K562 treated with DMSO at 1 percent for 48 hours (cell line): ENCODE measurements around the gene OR14C36. TPM values are rescaled to one million over a fixed set of nuclear protein-coding genes. Genes with fewer than 3 reads are reported as not detected.

Experiments used
- total RNA-seq: library from RNA; unstranded; fragments of 300-600 nt; gene quantifications from 2 replicates; pipeline ENCODE4 v1.2.3, GENCODE V29; 2022; ENCODE audit warnings: low replicate concordance; ENCODE audit errors: extremely low read depth

OR14C36 gene
- total RNA-seq, result not detected in 2 replicates

DNA sequence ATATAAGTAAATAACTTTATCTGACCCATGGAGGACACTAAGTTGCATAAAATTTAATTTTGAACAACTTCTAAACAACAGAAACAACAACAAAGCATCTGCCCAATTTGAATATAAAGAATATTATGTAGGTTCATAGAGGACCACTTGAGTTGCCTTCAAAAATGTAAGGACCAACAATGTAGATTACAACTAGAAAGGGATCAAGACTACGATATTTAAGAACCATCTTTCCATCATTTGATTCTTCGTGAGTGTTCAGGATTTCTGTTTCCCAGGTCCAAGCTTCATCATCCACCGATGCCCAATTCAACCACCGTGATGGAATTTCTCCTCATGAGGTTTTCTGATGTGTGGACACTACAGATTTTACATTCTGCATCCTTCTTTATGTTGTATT is at the start of gene OR14C36:
Gene OR14C36 (plus strand): TSS at position 301 of the 400 bp plus-strand sequence. CDS start 0 bp downstream, at position 301.

DNA sequence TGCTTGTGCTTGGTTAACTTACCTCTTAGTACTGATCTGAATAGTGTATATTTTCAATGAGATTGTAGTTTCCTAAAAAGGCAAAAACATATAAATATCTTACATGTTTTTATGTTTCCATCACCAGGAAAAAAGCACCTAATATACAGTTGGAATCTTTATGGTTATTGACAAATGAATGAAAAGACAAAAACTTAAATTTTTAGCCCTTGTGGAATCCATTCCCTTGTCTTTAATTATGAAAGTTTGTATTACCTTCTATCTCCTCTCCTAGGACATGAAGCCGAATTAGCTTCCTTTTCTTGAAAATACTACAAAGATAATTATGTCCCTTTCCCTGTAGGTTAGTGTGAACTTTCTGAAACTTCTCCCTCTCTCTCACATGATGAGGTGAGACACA is 45.3 kb upstream of the OR14C36 start, which contains the start of gene OR2T12:
Gene OR2T12 (minus strand): TSS at position 101 of the 400 bp plus-strand sequence. CDS start 7,846 bp downstream, outside the sequence.

GRCh38 chr1:248324468-248324867 is 24.1 kb upstream of the OR14C36 start, which contains the start of gene OR2M7:
Gene OR2M7, minus strand, starts transcription at chr1:248324568. Its CDS starts 0 bp downstream, at chr1:248324568.

DNA sequence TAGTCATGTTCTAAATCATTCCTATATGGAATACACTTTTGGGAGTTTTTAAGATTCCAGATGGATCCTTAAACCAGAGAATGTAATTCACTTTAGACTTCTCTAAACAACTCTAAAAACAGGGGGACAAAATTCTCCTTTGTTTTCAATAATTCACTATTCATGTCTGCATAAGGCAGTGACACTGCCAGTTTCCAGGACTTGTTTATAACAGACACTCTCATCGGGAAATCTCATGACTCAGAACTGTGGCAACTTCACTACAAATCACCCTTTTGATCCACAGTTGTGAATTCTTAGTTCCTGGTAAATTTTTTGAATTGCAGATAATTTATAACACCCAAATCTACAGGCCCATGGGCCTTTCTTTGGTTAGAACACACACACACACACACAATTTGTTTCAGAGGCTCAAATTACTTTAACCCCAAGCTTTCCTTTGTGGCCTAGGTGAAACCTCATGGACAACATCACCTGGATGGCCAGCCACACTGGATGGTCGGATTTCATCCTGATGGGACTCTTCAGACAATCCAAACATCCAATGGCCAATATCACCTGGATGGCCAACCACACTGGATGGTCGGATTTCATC is 12.6 kb downstream of the OR14C36 start, which contains the start of gene OR2T4:
Gene OR2T4 (plus strand): TSS at position 545 of the 595 bp plus-strand sequence. CDS start 0 bp downstream, at position 545.

GRCh38 chr1:248375446-248375845 is 26.9 kb downstream of the OR14C36 start, which contains the start of gene OR2T6:
Gene OR2T6, plus strand, starts transcription at chr1:248375746. Its CDS starts 11,863 bp downstream, at chr1:248387609.

Other genes with a start within 250 kb of the OR14C36 start
- gene OR2M5, start 203.6 kb upstream of the OR14C36 start, total RNA-seq, result not detected in 2 replicates
- gene OR2M2, start 174.0 kb upstream of the OR14C36 start, total RNA-seq, result not detected in 2 replicates
- gene OR2M3, start 151.5 kb upstream of the OR14C36 start, total RNA-seq, result not detected in 2 replicates
- not detected in 2 replicates for gene OR2M4, start 117.4 kb upstream of the OR14C36 start, total RNA-seq
- gene OR2T33, start 70.8 kb upstream of the OR14C36 start, total RNA-seq, result not detected in 2 replicates
- not detected in 2 replicates for gene OR2T12, start 45.4 kb upstream of the OR14C36 start, total RNA-seq
- not detected in 2 replicates for gene OR2M7, start 24.2 kb upstream of the OR14C36 start, total RNA-seq
- not detected in 2 replicates for gene OR2T4, start 12.9 kb downstream of the OR14C36 start, total RNA-seq
- not detected in 2 replicates for gene OR2T6, start 27.0 kb downstream of the OR14C36 start, total RNA-seq
- not detected in 2 replicates for gene OR2T1, start 54.3 kb downstream of the OR14C36 start, total RNA-seq
- not detected in 2 replicates for gene OR2T2, start 96.9 kb downstream of the OR14C36 start, total RNA-seq
- not detected in 2 replicates for gene OR2T3, start 124.6 kb downstream of the OR14C36 start, total RNA-seq
- gene OR2T5, start 139.8 kb downstream of the OR14C36 start, total RNA-seq, result not detected in 2 replicates
- gene OR2G6, start 159.3 kb downstream of the OR14C36 start, total RNA-seq, result not detected in 2 replicates
- not detected in 2 replicates for gene OR2T29, start 214.0 kb downstream of the OR14C36 start, total RNA-seq
- not detected in 2 replicates for gene OR2T34, start 226.0 kb downstream of the OR14C36 start, total RNA-seq
- gene OR2T10, start 248.9 kb downstream of the OR14C36 start, total RNA-seq, result not detected in 2 replicates